NCI-H510A treated with DMSO at 0.1 percent for 48 hours (cell line): ENCODE results near the gene PACSIN1.

Source experiments
- DNase-seq: peaks from one replicate; lab custom pipeline; 2025; lab: John Stamatoyannopoulos, UW

Gene PACSIN1

GRCh38 chr6:34527751-34528670, 62.1 kb downstream of the PACSIN1 start:
- peak; percentile 28 for DNase-seq

GRCh38 chr6:34528996-34529664, 63.3 kb downstream of the PACSIN1 start:
- no peak for DNase-seq

GRCh38 chr6:34529665-34530327, 63.9 kb downstream of the PACSIN1 start:
- DNase-seq: no peak

- DNase-seq: no peak
These were observed 65.0 kb downstream of the PACSIN1 start for GRCh38 chr6:34530753-34531365.

- no peak for DNase-seq
These were observed 65.8 kb downstream of the PACSIN1 start for GRCh38 chr6:34531580-34532201.

GRCh38 chr6:34532230-34532629, 66.4 kb downstream of the PACSIN1 start:
- DNase-seq: no peak

- DNase-seq: no peak
These were observed 68.3 kb downstream of the PACSIN1 start for GRCh38 chr6:34534146-34534545.

- DNase-seq: no peak
These were observed 68.8 kb downstream of the PACSIN1 start for GRCh38 chr6:34534656-34535055.

- DNase-seq: no peak
These were observed 69.3 kb downstream of the PACSIN1 start for GRCh38 chr6:34535199-34535598.

- no peak for DNase-seq
These were observed 69.8 kb downstream of the PACSIN1 start for GRCh38 chr6:34535646-34536045.

GRCh38 chr6:34536251-34536958, 70.5 kb downstream of the PACSIN1 start:
- DNase-seq: peak; percentile 55

GRCh38 chr6:34536959-34537848, 71.3 kb downstream of the PACSIN1 start:
- no peak for DNase-seq

- no peak for DNase-seq
These were observed 72.2 kb downstream of the PACSIN1 start for GRCh38 chr6:34537922-34538550.

- no peak for DNase-seq
These were observed 72.7 kb downstream of the PACSIN1 start for GRCh38 chr6:34538581-34538980.

GRCh38 chr6:34539181-34539580, 73.3 kb downstream of the PACSIN1 start:
- no peak for DNase-seq

- DNase-seq: no peak
These were observed 74.3 kb downstream of the PACSIN1 start for GRCh38 chr6:34540222-34540621.

- no peak for DNase-seq
These were observed 75.0 kb downstream of the PACSIN1 start for GRCh38 chr6:34540841-34541240.

GRCh38 chr6:34543421-34543820, 77.5 kb downstream of the PACSIN1 start:
- no peak for DNase-seq

- DNase-seq: no peak
These were observed 78.3 kb downstream of the PACSIN1 start for GRCh38 chr6:34544052-34544604.
